SH-SY5Y (cell line): Measurements from ENCODE around the gene AGTRAP.

Experiments
- GATA2 ChIP-seq: IDR thresholded peaks from 2 replicates; pipeline ENCODE4 v1.6.1; 2011; ENCODE audit warnings: mild to moderate bottlenecking, low read depth, low read length
- GATA3 ChIP-seq: IDR thresholded peaks from 2 replicates; pipeline ENCODE4 v1.6.1; 2011; ENCODE audit warnings: low read depth, mild to moderate bottlenecking, low read length, moderate library complexity

DNA sequence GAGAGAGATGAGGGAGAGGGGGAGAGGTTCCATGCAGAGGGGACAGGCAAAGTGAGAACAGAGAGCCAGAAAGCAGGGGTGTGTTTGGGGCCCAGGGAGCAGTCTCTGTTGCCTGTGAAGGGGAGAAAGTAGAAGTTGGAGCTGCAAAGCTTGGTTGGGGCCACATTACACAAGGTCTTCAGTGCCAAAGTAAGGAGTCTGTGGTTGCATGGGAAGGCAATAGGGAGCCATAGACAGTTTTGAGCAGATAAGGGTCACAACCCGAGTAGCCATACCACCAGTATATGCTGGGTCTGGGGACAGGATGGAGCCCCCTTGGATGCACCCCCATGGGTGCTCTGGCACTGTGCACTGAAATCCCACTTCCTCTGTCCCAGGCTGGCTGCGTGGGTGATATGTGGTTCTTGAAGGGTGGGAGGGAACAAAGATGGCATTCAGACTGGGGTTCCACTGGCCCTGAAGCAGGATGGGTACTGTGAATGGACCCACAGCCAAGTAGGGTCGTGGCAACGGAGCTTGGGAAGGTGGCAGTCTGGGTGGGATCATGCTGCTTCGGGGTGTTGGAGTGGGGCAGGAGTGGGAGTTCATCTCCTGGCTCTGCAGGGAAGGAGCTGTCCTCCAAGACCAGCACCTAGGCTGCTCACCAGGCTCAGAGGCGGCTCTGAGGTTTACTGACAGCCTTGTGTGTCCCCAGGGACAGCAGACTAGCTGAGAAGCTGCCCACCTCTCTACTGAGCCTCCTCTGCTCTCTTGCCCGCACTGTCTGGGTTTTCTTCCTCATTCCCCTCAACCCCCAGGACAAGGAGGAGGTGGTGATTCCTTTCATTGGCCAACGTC is 32.4 kb upstream of the AGTRAP start:
- TF ChIP-seq GATA3 (no peak), GATA2 (no peak)
